IMR-90 (cell line): ENCODE results near the gene ACAA2. TPM values are rescaled to one million over a fixed set of nuclear protein-coding genes. Genes with fewer than 3 reads are reported as not detected.

Experiments used
- ATAC-seq: fragments of 200-7000 bp; cut with Tn5 transposase; 2 replicates; pipeline ENCODE4 v1.9.1; 2020; ENCODE audit warnings: low read depth, mild to moderate bottlenecking, moderate library complexity
- BruUV-seq: library from RNA; stranded (reverse); fragments of 400-500 nt; replicated peaks from 2 replicates; lab custom pipeline; 2021; lab: Mats Ljungman, UMichigan
- CTCF ChIA-PET: fragments of 300-600 bp; formaldehyde crosslinking; extraction: SDS; loops from one replicate; lab custom pipeline; 2021; ENCODE audit warnings: antibody characterized with exemption; lab: Yijun Ruan, JAX
- POLR2A ChIA-PET: fragments of 300-600 bp; sonication (Branson Sonifier 250); formaldehyde crosslinking; loops from one replicate; lab custom pipeline; 2022; ENCODE audit warnings: antibody characterized with exemption; ENCODE audit not compliant: unreplicated experiment; lab: Charles Lee
- DNase-seq: peaks from one replicate; pipeline ENCODE4 v3.0.0; 2013
- H2AFZ ChIP-seq: replicated peaks from 2 replicates; pipeline ENCODE3; 2013; ENCODE audit warnings: low read length, mild to moderate bottlenecking; ENCODE audit not compliant: poor library complexity
- H2AK5ac ChIP-seq: 2 replicates; pipeline ENCODE4 v1.6.1; 2013; ENCODE audit warnings: low read depth, low read length, inconsistent platforms
- H2AK9ac ChIP-seq: replicated peaks from 2 replicates; pipeline ENCODE3; 2013; ENCODE audit warnings: mild to moderate bottlenecking, low read depth, low read length, moderate library complexity; ENCODE audit not compliant: poor library complexity
- H2BK120ac ChIP-seq: 2 replicates; pipeline ENCODE4 v1.6.1; 2013; ENCODE audit warnings: low read depth, low read length, inconsistent platforms
- H2BK15ac ChIP-seq: 3 replicates; pipeline ENCODE4 v1.6.1; 2013; ENCODE audit warnings: low read depth, low read length, inconsistent platforms
- H2BK20ac ChIP-seq: 2 replicates; pipeline ENCODE4 v1.6.1; 2013; ENCODE audit warnings: low read depth, mild to moderate bottlenecking, inconsistent platforms, low read length, moderate library complexity
- H2BK5ac ChIP-seq: 2 replicates; pipeline ENCODE4 v1.6.1; 2013; ENCODE audit warnings: mild to moderate bottlenecking, low read depth, low read length, inconsistent platforms; ENCODE audit not compliant: poor library complexity, severe bottlenecking
- H3K14ac ChIP-seq: replicated peaks from 2 replicates; pipeline ENCODE4 v1.6.1; 2013; ENCODE audit warnings: low read depth, low read length, inconsistent platforms
- H3K18ac ChIP-seq: 2 replicates; pipeline ENCODE4 v1.6.1; 2013; ENCODE audit warnings: low read depth, low read length, control low read depth
- H3K23ac ChIP-seq: 2 replicates; pipeline ENCODE4 v1.6.1; 2013; ENCODE audit warnings: low read depth, low read length, inconsistent platforms
- H3K27ac ChIP-seq: 2 replicates; pipeline ENCODE4 v1.5.1; 2013; ENCODE audit warnings: mild to moderate bottlenecking, control low read depth, low read length; ENCODE audit not compliant: insufficient read depth
- H3K27me3 ChIP-seq: 2 replicates; pipeline ENCODE4 v1.6.1; 2013; ENCODE audit warnings: low read length; ENCODE audit not compliant: control insufficient read depth, insufficient read depth
- H3K36me3 ChIP-seq: 2 replicates; pipeline ENCODE4 v1.6.1; 2013; ENCODE audit warnings: low read length, mixed read lengths; ENCODE audit not compliant: control insufficient read depth, insufficient read depth
- H3K4ac ChIP-seq: 2 replicates; pipeline ENCODE4 v1.6.1; 2013; ENCODE audit warnings: low read depth, low read length, inconsistent platforms
- H3K4me1 ChIP-seq: 2 replicates; pipeline ENCODE4 v1.6.1; 2013; ENCODE audit warnings: low read length, mixed read lengths; ENCODE audit not compliant: control insufficient read depth, insufficient read depth
- H3K4me2 ChIP-seq: 2 replicates; pipeline ENCODE4 v1.6.1; 2013; ENCODE audit warnings: low read depth, mild to moderate bottlenecking, control low read depth, low read length, moderate library complexity
- H3K4me3 ChIP-seq: 2 replicates; pipeline ENCODE4 v1.5.1; 2013; ENCODE audit warnings: low read depth, mild to moderate bottlenecking, control low read depth, low read length, moderate library complexity; ENCODE audit not compliant: insufficient read depth
- H3K56ac ChIP-seq: 2 replicates; pipeline ENCODE4 v1.6.1; 2013; ENCODE audit warnings: low read length, inconsistent platforms; ENCODE audit not compliant: insufficient read depth; ENCODE audit errors: extremely low read depth
- H3K79me1 ChIP-seq, 2 experiments: 2 replicates each; pipeline ENCODE4 v1.6.1; 2013; ENCODE audit warnings: low read length in 2 of 2, inconsistent platforms in 1 of 2, low read depth in 1 of 2
- H3K9ac ChIP-seq: 2 replicates; pipeline ENCODE4 v1.6.1; 2013; ENCODE audit warnings: low read depth, low read length, control low read depth
- H3K9me1 ChIP-seq: 2 replicates; pipeline ENCODE4 v1.6.1; 2013; ENCODE audit warnings: low read length, inconsistent platforms; ENCODE audit not compliant: insufficient read depth
- H3K9me3 ChIP-seq: 2 replicates; pipeline ENCODE4 v1.6.1; 2013; ENCODE audit warnings: low read length; ENCODE audit not compliant: control insufficient read depth, insufficient read depth
- H4K20me1 ChIP-seq: 2 replicates; pipeline ENCODE4 v1.6.1; 2013; ENCODE audit warnings: low read length, inconsistent platforms; ENCODE audit not compliant: insufficient read depth
- H4K5ac ChIP-seq: 2 replicates; pipeline ENCODE4 v1.6.1; 2013; ENCODE audit warnings: mild to moderate bottlenecking, low read depth, low read length, control low read depth
- H4K8ac ChIP-seq, 2 experiments: 2 replicates each; pipeline ENCODE4 v1.6.1; 2013; ENCODE audit warnings: low read depth in 2 of 2, low read length in 2 of 2, control low read depth in 1 of 2, inconsistent platforms in 1 of 2
- H4K91ac ChIP-seq: 2 replicates; pipeline ENCODE4 v1.6.1; 2013; ENCODE audit warnings: low read depth, low read length, inconsistent platforms; ENCODE audit not compliant: insufficient read depth
- BHLHE40 ChIP-seq: fragments of 150-350 bp; IDR thresholded peaks from 2 replicates; pipeline ENCODE4 v1.6.1; 2016; ENCODE audit warnings: mild to moderate bottlenecking, low read depth, low read length
- CHD1 ChIP-seq: IDR thresholded peaks from 2 replicates; pipeline ENCODE4 v1.6.1; 2012; ENCODE audit warnings: low read depth, low read length, improper control_type of control experiment
- CTCF ChIP-seq: conservative IDR thresholded peaks from 2 replicates; pipeline ENCODE4 v1.5.1; 2012; ENCODE audit warnings: mild to moderate bottlenecking, low read depth, low read length, improper control_type of control experiment
- ELK1 ChIP-seq: fragments of 150-350 bp; IDR thresholded peaks from 2 replicates; pipeline ENCODE4 v1.6.1; 2016; ENCODE audit warnings: low read depth, mild to moderate bottlenecking, low read length, moderate library complexity, borderline replicate concordance
- FOS ChIP-seq: fragments of 150-350 bp; IDR thresholded peaks from 2 replicates; pipeline ENCODE4 v1.6.1; 2016; ENCODE audit warnings: low read depth, low read length
- MAFK ChIP-seq: IDR thresholded peaks from 2 replicates; pipeline ENCODE4 v1.6.1; 2012; ENCODE audit warnings: low read depth, low read length, improper control_type of control experiment
- MAZ ChIP-seq: IDR thresholded peaks from 2 replicates; pipeline ENCODE4 v1.6.1; 2012; ENCODE audit warnings: low read depth, mild to moderate bottlenecking, low read length, improper control_type of control experiment, moderate library complexity, borderline replicate concordance
- MXI1 ChIP-seq: IDR thresholded peaks from 2 replicates; pipeline ENCODE4 v1.6.1; 2012; ENCODE audit warnings: low read depth, mild to moderate bottlenecking, low read length, moderate library complexity, borderline replicate concordance
- POLR2A ChIP-seq: IDR thresholded peaks from 2 replicates; pipeline ENCODE4 v1.6.1; 2012; ENCODE audit warnings: mild to moderate bottlenecking, low read depth, low read length
- RCOR1 ChIP-seq: IDR thresholded peaks from 2 replicates; pipeline ENCODE4 v1.6.1; 2012; ENCODE audit warnings: mild to moderate bottlenecking, low read length, improper control_type of control experiment; ENCODE audit not compliant: insufficient replicate concordance
- RFX5 ChIP-seq: IDR thresholded peaks from 2 replicates; pipeline ENCODE4 v1.8.0; 2012; ENCODE audit warnings: low read depth, mild to moderate bottlenecking, low read length, moderate library complexity
- SMC3 ChIP-seq: fragments of 150-350 bp; IDR thresholded peaks from 2 replicates; pipeline ENCODE4 v1.6.1; 2016; ENCODE audit warnings: low read depth, mild to moderate bottlenecking, antibody characterized with exemption, low read length, moderate library complexity
- USF2 ChIP-seq: fragments of 150-350 bp; IDR thresholded peaks from 2 replicates; pipeline ENCODE4 v1.6.1; 2017; ENCODE audit warnings: mild to moderate bottlenecking, antibody characterized with exemption, low read length, low read depth
- WGBS, 2 experiments: methylation state at CpG; one replicate each; pipeline versions ENCODE4 v1.1.5 to v1.1.7; 2013; ENCODE audit warnings: missing lambda C conversion rate in 2 of 2; ENCODE audit not compliant: insufficient read length in 1 of 2; ENCODE audit errors: extremely low coverage in 2 of 2; 5-methylcytosine and 5-hydroxymethylcytosine counted together
- dilution Hi-C: fragments of 300-500 bp; cut with HindIII; formaldehyde crosslinking; loops from one replicate; pipeline ENCODE4 v1.14.3; 2018; ENCODE audit warnings: low sequenced_read_pairs; ENCODE audit not compliant: unreplicated experiment
- in situ Hi-C: fragments of 300-500 bp; cut with MboI; formaldehyde crosslinking; loops from 3 replicates; pipeline ENCODE4 v1.14.3; 2019; ENCODE audit warnings: low sequenced_read_pairs, inconsistent platforms, mixed read lengths
- intact Hi-C: fragments of 100-400 bp; cut with micrococcal nuclease; formaldehyde crosslinking; loops from 2 replicates; pipeline ENCODE4 v1.10.0; 2022
- polyA plus RNA-seq, 3 experiments: library from polyadenylated mRNA; depleted of rRNA; stranded (reverse); fragments of >200 nt; gene quantifications; 2 replicates each; pipeline ENCODE4 v1.2.3, GENCODE V29; 2012; ENCODE audit warnings: low replicate concordance in 1 of 3
- total RNA-seq: library from RNA; depleted of rRNA; stranded (reverse); fragments of >200 nt; gene quantifications from 2 replicates; pipeline ENCODE4 v1.2.3, GENCODE V29; 2012

The ACAA2 gene
- total and polyA plus RNA-seq, 2 of the 4 experiments (the other 2 are of a cell fraction) = 24.4 to 61.5 TPM

- no peak overlapping the region for H3K56ac ChIP-seq
- H3K9me3 ChIP-seq = no peaks in the 10 kb centered on the region
- no peaks in the 10 kb centered on the region for H3K79me1 ChIP-seq
- dilution Hi-C loops (no loop called here), in situ Hi-C loops (loop anchor here (10.0 kb wide), 1 partner anchor 253 kb away; no protein-coding TSS in a partner anchor), intact Hi-C loops (loop anchor here (1.0 to 5.0 kb wide), 3 partner anchors 90 to 257 kb away; no protein-coding TSS in a partner anchor)
- H2AK5ac ChIP-seq = no peak overlapping the region
- no peak overlapping the region for H4K91ac ChIP-seq
- no peak overlapping the region for H3K18ac ChIP-seq
- BruUV-seq = no TSS peak
- no peak overlapping the region for H2AK9ac ChIP-seq
- ChIA-PET POLR2A (no interaction called here), CTCF (interaction anchor here (1.4 kb wide), 1 partner anchor 209 kb away, joined by 3 read pairs; no protein-coding TSS in a partner anchor)
- H2BK20ac ChIP-seq = no peak overlapping the region
- no peak overlapping the region for H4K5ac ChIP-seq
- H3K4ac ChIP-seq = no peak overlapping the region
- H4K8ac ChIP-seq = no peak overlapping the region
- H2BK15ac ChIP-seq = no peak overlapping the region
- H3K9me1 ChIP-seq = peaks cover 9% of the 10 kb centered on the region; the same call in 1 of the 2 replicates
- H3K27me3 ChIP-seq = peaks cover 4% of the 10 kb centered on the region
- H2AFZ ChIP-seq = no peak overlapping the region
- H2BK5ac ChIP-seq = no peak overlapping the region
- no peaks in the 10 kb centered on the region for H3K36me3 ChIP-seq
- H3K4me1 ChIP-seq = peaks cover 5% of the 10 kb centered on the region
- H2BK120ac ChIP-seq = no peak overlapping the region
- 88% methylated on average over 4 of the region's 11 CpGs; no CpG with 5 or more reads in 1 of the 2 experiments for WGBS, 2 experiments
- ATAC-seq (no peak), DNase-seq (no peak)
- no peak overlapping the region for H3K9ac ChIP-seq
- H3K23ac ChIP-seq = no peak overlapping the region; the same call in 1 of the 2 replicates
- H4K20me1 ChIP-seq = no peaks in the 10 kb centered on the region
- no peak overlapping the region for H3K14ac ChIP-seq
- no peak overlapping the region for H3K4me3 ChIP-seq
- H3K27ac ChIP-seq = no peak overlapping the region
- H3K4me2 ChIP-seq = no peak overlapping the region
- TF ChIP-seq POLR2A = no peak
- no peak for TF ChIP-seq BHLHE40
- no peak for TF ChIP-seq FOS
- TF ChIP-seq ELK1 = no peak
- TF ChIP-seq SMC3 = no peak
- TF ChIP-seq MAFK = no peak
- no peak for TF ChIP-seq MXI1
- no peak for TF ChIP-seq USF2
- TF ChIP-seq CHD1 = no peak
- TF ChIP-seq RFX5 = no peak
- no peak for TF ChIP-seq MAZ
- TF ChIP-seq RCOR1 = no peak
- no peak for TF ChIP-seq CTCF
These were observed 46.0 kb downstream of the ACAA2 start for GRCh38 chr18:49767111-49768050.
